Endodermal cell (in vitro differentiated cells): Measurements from ENCODE around the gene MAFB. TPM values are rescaled to one million over a fixed set of nuclear protein-coding genes. Genes with fewer than 3 reads are reported as not detected.

Source experiments
- DNase-seq: peaks from one replicate; pipeline ENCODE4 v3.0.0-alpha.2; 2017
- H3K27ac ChIP-seq: 2 replicates; pipeline ENCODE4 v1.5.1; 2013; ENCODE audit warnings: mild to moderate bottlenecking, low read depth, low read length, moderate library complexity
- H3K27me3 ChIP-seq: 2 replicates; pipeline ENCODE4 v1.6.1; 2013; ENCODE audit warnings: mild to moderate bottlenecking, low read length, moderate library complexity; ENCODE audit not compliant: insufficient read depth, control insufficient read depth, poor library complexity, severe bottlenecking
- H3K36me3 ChIP-seq: 2 replicates; pipeline ENCODE4 v1.7.0; 2013; ENCODE audit warnings: mild to moderate bottlenecking, low read length, moderate library complexity; ENCODE audit not compliant: control insufficient read depth, insufficient read depth
- H3K4me1 ChIP-seq: one replicate; pipeline ENCODE4 v1.7.0; 2013; ENCODE audit warnings: low read length; ENCODE audit not compliant: control insufficient read depth, insufficient read depth
- H3K4me3 ChIP-seq: 2 replicates; pipeline ENCODE4 v1.5.1; 2013; ENCODE audit warnings: mild to moderate bottlenecking, low read length, moderate library complexity
- H3K9ac ChIP-seq: 2 replicates; pipeline ENCODE4 v1.6.1; 2013; ENCODE audit warnings: mild to moderate bottlenecking, low read length, moderate library complexity; ENCODE audit not compliant: poor library complexity, severe bottlenecking; ENCODE audit errors: extremely low read depth
- H3K9me3 ChIP-seq: 2 replicates; pipeline ENCODE4 v1.6.1; 2013; ENCODE audit warnings: mild to moderate bottlenecking, low read length, moderate library complexity; ENCODE audit not compliant: control insufficient read depth
- H3K27ac Mint-ChIP-seq: 2 replicates; pipeline ENCODE4 v1.8.0; 2020; ENCODE audit warnings: mixed read lengths
- H3K27me3 Mint-ChIP-seq: 2 replicates; pipeline ENCODE4 v1.8.0; 2021; ENCODE audit warnings: mild to moderate bottlenecking, mixed read lengths; ENCODE audit not compliant: insufficient read depth
- H3K36me3 Mint-ChIP-seq: 2 replicates; pipeline ENCODE4 v1.8.0; 2020; ENCODE audit warnings: low read depth, mixed read lengths
- H3K4me1 Mint-ChIP-seq: 2 replicates; pipeline ENCODE4 v1.8.0; 2020; ENCODE audit warnings: mixed read lengths
- H3K4me3 Mint-ChIP-seq: 2 replicates; pipeline ENCODE4 v1.8.0; 2020; ENCODE audit warnings: mild to moderate bottlenecking, moderate library complexity, mixed read lengths
- H3K9me3 Mint-ChIP-seq: 2 replicates; pipeline ENCODE4 v1.8.0; 2020; ENCODE audit warnings: mild to moderate bottlenecking, mixed read lengths
- CTCF ChIP-seq: fragments of 200-600 bp; sonication (generic); conservative IDR thresholded peaks from 2 replicates; pipeline ENCODE4 v1.5.0; 2021; ENCODE audit warnings: antibody characterized with exemption, mild to moderate bottlenecking
- WGBS, 2 experiments: methylation state at CpG; one replicate each; pipeline versions ENCODE4 v1.1.5 to v1.1.7; 2013; ENCODE audit warnings: missing lambda C conversion rate in 2 of 2, mixed read lengths in 1 of 2; ENCODE audit not compliant: insufficient coverage in 1 of 2, insufficient read length in 1 of 2; 5-methylcytosine and 5-hydroxymethylcytosine counted together
- total RNA-seq, 2 donors: library from RNA; stranded (reverse); fragmentation: NEBNext Ultra II Directional in 1 of 2; extraction: Animal tissue kit (Norgen Biotek cat#: 25700) in 1 of 2; gene quantifications; 2 replicates in 1 of 2; 3 replicates in 1 of 2; pipeline ENCODE4 v1.2.1, GENCODE V29; 2021

The MAFB gene
- total RNA-seq, 2 donors from 2014 or later = 0.90 to 1.5 TPM

- Histone ChIP-seq H3K27me3 (peaks cover 94% of the 10 kb centered on the region), H3K9me3 (no peaks in the 10 kb centered on the region), H3K9ac (no peak overlapping the region), H3K27ac (no peak overlapping the region), H3K36me3 (no peaks in the 10 kb centered on the region), H3K4me3 (no peak overlapping the region), H3K4me1 (no peaks in the 10 kb centered on the region)
- 83 to 86% methylated on average over 2 of the region's 2 CpGs for WGBS, 2 experiments
- H3K9me3 Mint-ChIP-seq = no peaks in the 10 kb centered on the region
- no peak for DNase-seq
- H3K4me1 Mint-ChIP-seq = peaks cover 29% of the 10 kb centered on the region
- H3K36me3 Mint-ChIP-seq = no peaks in the 10 kb centered on the region
- TF ChIP-seq CTCF = no peak
- H3K27ac Mint-ChIP-seq = no peak overlapping the region
- H3K4me3 Mint-ChIP-seq = no peak overlapping the region
- peaks cover 87% of the 10 kb centered on the region for H3K27me3 Mint-ChIP-seq
Measured at GRCh38 chr20:40680161-40680959, 8.7 kb downstream of the MAFB start.

GRCh38 chr20:40679184-40679583 lies 9.9 kb downstream of the MAFB start:
- H3K27me3 Mint-ChIP-seq = peaks cover 82% of the 10 kb centered on the region
- H3K9ac ChIP-seq = no peak overlapping the region
- H3K4me3 Mint-ChIP-seq = no peak overlapping the region

GRCh38 chr20:40678286-40678875 lies 10.7 kb downstream of the MAFB start:
- Mint-ChIP-seq H3K27ac (no peak overlapping the region), H3K4me3 (no peak overlapping the region), H3K36me3 (no peaks in the 10 kb centered on the region), H3K4me1 (peaks cover 28% of the 10 kb centered on the region), H3K27me3 (peaks cover 80% of the 10 kb centered on the region), H3K9me3 (no peaks in the 10 kb centered on the region)
- Histone ChIP-seq H3K27me3 (peaks cover 75% of the 10 kb centered on the region), H3K9me3 (no peaks in the 10 kb centered on the region), H3K27ac (no peak overlapping the region), H3K36me3 (no peaks in the 10 kb centered on the region), H3K4me3 (no peak overlapping the region), H3K4me1 (no peaks in the 10 kb centered on the region), H3K9ac (no peak overlapping the region)
- no peak for TF ChIP-seq CTCF
- WGBS, 2 experiments = 90 to 100% methylated on average over 1 to 3 of the region's 3 CpGs
- no peak for DNase-seq

More at GRCh38 chr20:40679184-40679583, 9.9 kb downstream of the MAFB start:
- Histone ChIP-seq H3K36me3 (no peaks in the 10 kb centered on the region), H3K4me3 (no peak overlapping the region), H3K4me1 (no peaks in the 10 kb centered on the region), H3K27ac (no peak overlapping the region), H3K27me3 (peaks cover 83% of the 10 kb centered on the region), H3K9me3 (no peaks in the 10 kb centered on the region)
- no peak for DNase-seq
- H3K9me3 Mint-ChIP-seq = no peaks in the 10 kb centered on the region
- H3K36me3 Mint-ChIP-seq = no peaks in the 10 kb centered on the region
- WGBS, 2 experiments = 78 to 93% methylated on average over 3 to 9 of the region's 9 CpGs
- H3K27ac Mint-ChIP-seq = no peak overlapping the region
- TF ChIP-seq CTCF = no peak
- peaks cover 29% of the 10 kb centered on the region for H3K4me1 Mint-ChIP-seq
